ENCODE results near the gene ZNF518A.
"Not testable (repeated sequence)": the region's sequence is repeated elsewhere in the genome, so short reads cannot be mapped to it uniquely, and the experiment has no call there.

ZNF518A gene

DNA sequence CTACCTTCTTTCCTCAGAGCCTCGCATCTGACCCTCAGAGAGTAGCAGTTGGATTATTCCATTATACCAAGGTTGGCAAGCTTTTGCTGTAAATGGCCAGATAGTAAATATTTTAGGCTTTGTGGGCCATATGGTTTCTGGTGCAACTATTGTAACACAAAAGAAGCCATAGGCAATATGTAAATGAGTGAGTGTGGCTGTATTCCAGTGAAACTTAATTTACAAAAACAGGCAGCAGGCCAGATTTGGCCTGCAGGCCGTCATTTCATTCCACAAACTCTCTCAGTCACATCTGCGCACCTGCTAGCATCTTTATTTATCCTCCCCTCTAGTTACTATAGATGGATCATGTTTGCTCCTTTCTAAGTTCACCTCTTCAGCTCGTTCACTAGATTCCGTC lies 6.7 kb downstream of the ZNF518A start:
- DNase-seq (ENCODE audit: low read depth in 2 of 2), result no peak

- DNase-seq (ENCODE audit: low read depth in 2 of 2), result no peak
Measured at GRCh38 chr10:96137567-96137966, 7.5 kb downstream of the ZNF518A start.

- no peak for DNase-seq (ENCODE audit: low read depth in 2 of 2)
Measured at GRCh38 chr10:96138102-96138501, 8.0 kb downstream of the ZNF518A start.

DNA sequence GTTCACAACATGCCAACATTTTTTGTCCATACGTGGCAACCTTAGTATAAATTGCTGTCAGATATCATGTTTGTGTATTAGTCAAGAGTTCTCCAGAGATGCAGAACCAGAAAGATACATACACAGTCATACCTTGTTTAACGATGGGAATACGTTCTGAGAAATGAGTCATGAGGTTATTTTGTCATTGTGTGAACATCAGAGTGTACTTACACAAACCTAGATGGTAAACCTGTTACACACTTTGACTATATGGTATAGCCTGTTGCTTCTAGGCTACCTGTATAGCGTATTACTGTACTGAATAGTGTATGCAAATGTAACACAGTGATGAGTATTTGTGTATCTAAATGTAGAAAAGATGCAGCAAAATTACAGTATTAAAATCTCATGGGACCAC lies 22.3 kb downstream of the ZNF518A start:
- no peak for DNase-seq (ENCODE audit: low read depth in 2 of 2)

GRCh38 chr10:96153070-96153469 lies 23.0 kb downstream of the ZNF518A start:
- DNase-seq (ENCODE audit: low read depth in 2 of 2), result no peak

GRCh38 chr10:96165726-96166125 lies 35.6 kb downstream of the ZNF518A start:
- DNase-seq (ENCODE audit: low read depth in 2 of 2), result no peak

DNA sequence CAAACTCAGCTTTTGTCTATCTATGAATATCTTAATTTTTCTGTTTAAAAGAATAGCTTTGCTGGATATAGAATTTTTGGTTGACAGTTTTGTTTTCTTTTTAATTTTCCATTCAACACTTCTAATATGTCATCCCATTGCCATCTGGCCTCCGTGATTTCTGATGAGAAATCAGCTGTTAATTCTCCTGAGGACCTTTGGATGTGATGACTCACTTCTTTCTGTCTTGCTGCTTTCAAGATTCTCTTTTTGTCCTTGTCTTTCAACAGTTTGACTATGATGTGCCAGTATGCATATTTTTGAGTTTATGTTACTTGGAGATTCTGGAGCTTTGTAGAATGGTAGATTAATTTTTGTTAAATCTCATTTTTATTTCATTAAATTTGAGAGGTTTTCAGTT lies 38.4 kb downstream of the ZNF518A start:
- DNase-seq (ENCODE audit: low read depth in 2 of 2), result no peak

- DNase-seq (ENCODE audit: low read depth in 2 of 2), result no peak
Measured at GRCh38 chr10:96170230-96170629, 40.1 kb downstream of the ZNF518A start.

DNA sequence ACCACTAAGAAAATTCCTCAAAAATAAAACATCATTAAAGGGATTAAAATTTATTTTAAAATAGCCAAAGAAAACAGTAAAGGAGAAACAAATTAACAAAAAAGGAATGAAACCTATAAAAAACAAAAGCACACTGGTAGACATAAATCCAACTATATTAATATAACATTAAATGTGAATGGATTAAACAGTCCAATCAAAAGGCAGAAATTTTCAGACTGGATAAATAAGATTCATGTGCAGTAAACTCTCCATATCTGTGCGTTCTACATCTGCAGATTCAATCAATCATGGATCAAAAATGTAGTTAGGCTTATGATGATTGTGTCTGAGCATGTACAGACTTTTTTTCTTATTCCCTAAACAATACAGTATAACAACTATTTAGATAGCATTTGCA lies 42.6 kb downstream of the ZNF518A start:
- no peak for DNase-seq (ENCODE audit: low read depth in 2 of 2)

DNA sequence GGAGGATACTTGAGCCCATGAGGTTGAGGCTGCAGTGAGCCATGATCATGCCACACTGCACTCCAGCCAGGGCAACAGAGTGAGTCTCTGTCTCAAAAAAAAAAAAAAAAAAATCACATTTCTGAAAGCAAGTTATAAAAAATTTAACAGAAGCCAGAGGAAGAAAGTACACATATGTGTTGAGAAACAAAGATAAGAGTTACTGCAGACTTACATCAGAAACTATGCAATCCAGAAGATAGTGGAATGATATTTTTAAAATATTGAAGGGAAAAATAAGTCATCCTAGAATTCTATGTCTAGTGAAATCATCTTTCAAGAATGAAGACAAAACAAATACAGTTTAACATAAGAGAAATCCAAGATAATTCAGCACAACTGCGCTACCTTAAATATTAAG lies 46.9 kb downstream of the ZNF518A start:
- DNase-seq (ENCODE audit: low read depth in 2 of 2), result no peak

- DNase-seq (ENCODE audit: low read depth in 2 of 2), result no peak
Measured at GRCh38 chr10:96188421-96188820, 58.3 kb downstream of the ZNF518A start.

DNA sequence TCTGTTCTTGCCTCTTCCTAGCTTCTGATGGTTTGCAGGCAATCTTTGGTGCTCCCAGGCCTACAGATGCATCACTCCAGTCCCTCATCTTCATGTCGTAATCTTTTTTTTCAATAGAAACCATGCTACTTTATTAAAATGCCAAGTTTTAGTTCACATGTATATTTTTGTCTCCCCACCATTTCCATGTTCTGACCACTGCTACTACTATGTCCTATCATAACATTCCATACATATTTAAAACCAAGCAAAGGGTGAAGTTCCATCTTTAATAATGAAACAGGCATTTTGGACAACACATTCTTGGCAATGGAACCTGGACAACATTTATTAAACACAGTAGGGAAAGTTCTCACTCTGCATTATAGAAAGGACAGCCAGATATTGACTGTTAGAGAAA lies 58.8 kb downstream of the ZNF518A start:
- DNase-seq (ENCODE audit: low read depth in 2 of 2), result no peak

DNA sequence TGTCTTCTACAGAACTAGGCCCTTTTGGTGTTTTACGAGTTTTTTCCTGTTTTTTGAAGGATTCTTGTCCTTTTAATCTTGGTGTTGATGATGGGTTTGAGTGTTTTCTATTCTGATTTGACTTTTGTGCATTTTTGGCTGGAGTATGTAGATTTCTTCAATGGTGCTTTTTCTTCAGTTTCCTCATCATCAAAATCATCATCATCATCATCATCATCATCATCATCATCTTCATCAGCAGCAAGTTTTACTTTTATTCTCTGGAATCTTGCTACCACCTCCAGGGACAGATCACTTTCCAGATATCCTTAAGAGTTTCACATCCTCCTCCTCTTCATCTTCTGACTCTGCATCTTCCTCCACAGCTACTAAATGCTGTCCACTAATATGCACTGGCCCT lies 59.4 kb downstream of the ZNF518A start:
- DNase-seq (ENCODE audit: low read depth in 2 of 2), result not testable (repeated sequence)

DNA sequence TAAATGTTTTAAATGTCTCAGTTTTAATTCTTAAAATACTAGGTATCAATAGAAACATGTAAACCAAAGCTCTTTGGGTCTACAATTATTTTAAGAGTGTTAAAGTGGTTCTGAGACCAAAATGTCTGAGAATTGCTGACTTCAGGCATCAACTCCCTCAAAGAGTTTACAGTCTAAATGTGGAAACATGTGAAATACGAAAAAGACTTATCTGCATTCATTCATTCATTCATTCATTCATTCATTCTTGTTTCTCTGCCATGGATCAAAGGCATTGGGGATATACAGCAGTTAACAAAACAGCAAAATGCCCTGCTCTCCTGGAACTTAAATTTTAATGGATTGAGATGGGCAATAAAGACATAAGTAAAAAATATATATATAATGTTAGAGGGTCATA lies 71.4 kb downstream of the ZNF518A start:
- DNase-seq (ENCODE audit: low read depth in 2 of 2), result no peak

- no peak for DNase-seq (ENCODE audit: low read depth in 2 of 2)
Measured at GRCh38 chr10:96205580-96205979, 75.5 kb downstream of the ZNF518A start.

DNA sequence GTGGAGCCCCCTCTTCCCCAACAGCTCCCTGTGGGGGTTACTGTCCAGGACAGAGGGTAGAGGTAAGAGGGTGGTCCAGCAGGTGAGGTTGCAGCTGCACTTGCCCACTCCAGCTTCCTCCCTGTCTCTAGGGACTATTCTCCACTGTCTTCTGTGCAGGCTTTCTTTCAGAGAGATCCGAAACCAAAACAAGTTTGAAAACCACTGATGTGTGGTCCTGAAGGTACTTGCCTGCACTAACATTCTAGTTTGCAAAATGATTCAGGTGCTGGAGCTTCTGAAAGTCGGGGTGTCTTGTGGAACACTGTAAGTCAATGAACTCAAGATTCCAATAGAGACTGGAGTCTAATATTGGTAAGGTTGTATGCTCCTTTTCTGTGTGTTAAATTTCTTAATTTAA lies 78.2 kb downstream of the ZNF518A start:
- no peak for DNase-seq (ENCODE audit: low read depth in 2 of 2)

DNA sequence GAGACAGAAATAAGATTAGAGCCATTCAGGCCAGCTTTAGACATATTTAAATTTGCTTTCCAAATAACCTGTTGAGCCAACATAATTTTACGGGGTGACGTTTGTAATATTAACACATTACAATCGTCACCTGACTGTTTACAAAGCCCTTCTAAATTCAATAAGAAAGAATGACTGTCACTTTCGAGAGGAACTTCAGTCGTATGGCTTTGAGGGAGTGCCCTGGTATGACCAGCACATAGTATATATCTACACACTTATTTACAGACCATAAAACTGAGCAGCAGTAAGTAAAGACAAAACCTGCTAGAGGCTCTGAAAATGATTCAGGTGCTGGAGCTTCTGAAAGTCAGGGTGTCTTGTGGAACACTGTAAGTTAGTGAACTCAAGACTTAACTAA lies 78.8 kb downstream of the ZNF518A start:
- DNase-seq (ENCODE audit: low read depth in 2 of 2), result no peak

- no peak for DNase-seq (ENCODE audit: low read depth in 2 of 2)
Measured at GRCh38 chr10:96211764-96212163, 81.7 kb downstream of the ZNF518A start.

DNA sequence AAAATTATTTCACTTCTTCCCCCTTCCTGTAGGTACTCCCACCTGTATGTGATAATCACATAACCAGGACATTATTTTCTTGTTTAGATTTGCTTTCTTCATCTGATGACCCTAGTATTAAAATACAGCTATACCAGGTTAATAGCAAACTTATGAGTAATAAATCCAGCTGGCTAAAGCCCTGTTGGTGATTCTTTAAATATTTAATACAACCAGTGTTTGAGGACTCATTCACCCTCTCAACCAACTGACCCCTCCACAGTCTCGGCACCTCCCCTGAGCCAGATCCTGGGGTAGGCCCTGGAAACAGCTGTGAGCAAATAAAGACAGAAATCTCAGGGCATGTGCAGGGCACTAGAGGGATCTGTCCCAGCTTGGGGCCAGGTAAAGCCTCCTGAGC lies 82.8 kb downstream of the ZNF518A start:
- no peak for DNase-seq (ENCODE audit: low read depth in 2 of 2)

Measured in stimulated activated CD4-positive, alpha-beta T cell treated with anti-CD3 and anti-CD28 coated beads, Interleukin-1b, Interleukin-23, amount 100 ng/mL, for 1 hour (primary cell).